K562 (cell line): ENCODE results near the gene BBX. TPM values are rescaled to one million over a fixed set of nuclear protein-coding genes. Genes with fewer than 3 reads are reported as not detected.

ENCODE experiments used
- ATAC-seq: fragments of 200-7000 bp; cut with Tn5 transposase; 3 replicates; pipeline ENCODE4 v1.9.1; 2020; ENCODE audit warnings: moderate library complexity
- BruUV-seq: library from RNA; stranded (reverse); fragments of 400-500 nt; replicated peaks from 2 replicates; lab custom pipeline; 2021; lab: Mats Ljungman, UMichigan
- CTCF ChIA-PET: fragments of 300-600 bp; formaldehyde crosslinking; extraction: SDS; loops from one replicate; lab custom pipeline; 2021; ENCODE audit warnings: low intra/inter-chr PET ratio; lab: Yijun Ruan, JAX
- POLR2A ChIA-PET: fragments of 300-600, 350-650 bp; sonication (Branson Sonifier 250); formaldehyde crosslinking; extraction: SDS; loops from one replicate; lab custom pipeline; 2021; ENCODE audit warnings: antibody characterized with exemption, inconsistent platforms; lab: Yijun Ruan, JAX
- DNase-seq, 4 experiments: peaks; one replicate each; pipeline versions ENCODE4 v3.0.0 to v3.0.0-alpha.2; 2011 to 2018; ENCODE audit warnings: low spot score in 3 of 4, mixed read lengths in 3 of 4; ENCODE audit errors: extremely low read depth in 1 of 4
- FAIRE-seq: peaks from 2 replicates; lab custom pipeline; 2011; peaks lifted over from hg19 to GRCh38; lab: Jason Lieb, UNC
- H2AFZ ChIP-seq: 2 replicates; pipeline ENCODE4 v1.6.0; 2011; ENCODE audit warnings: low read depth, low read length, control low read depth, inconsistent platforms
- H3K27ac ChIP-seq: fragments of 200-600 bp; 3 replicates; pipeline ENCODE4 v1.8.0; 2011; ENCODE audit warnings: low read depth, mild to moderate bottlenecking, control low read depth, inconsistent platforms, low read length, moderate library complexity, mixed read lengths; ENCODE audit errors: extremely low read depth
- H3K27me3 ChIP-seq, 2 experiments: fragments of 300-600 bp in 1 of 2; 2 replicates in 1 of 2; 3 replicates in 1 of 2; pipeline versions ENCODE4 v1.6.0 to v1.8.0; 2011; ENCODE audit warnings: inconsistent platforms in 2 of 2, low read length in 2 of 2, mild to moderate bottlenecking in 1 of 2, mixed read lengths in 1 of 2, moderate library complexity in 1 of 2; ENCODE audit not compliant: control insufficient read depth in 2 of 2, insufficient read depth in 2 of 2
- H3K36me3 ChIP-seq: fragments of 300-600 bp; 3 replicates; pipeline ENCODE4 v1.8.0; 2011; ENCODE audit warnings: mild to moderate bottlenecking, low read length, inconsistent platforms; ENCODE audit not compliant: control insufficient read depth, insufficient read depth
- H3K4me1 ChIP-seq, 2 experiments: fragments of 200-600 bp in 1 of 2; replicated peaks in 1 of 2; 2 replicates in 1 of 2; 3 replicates in 1 of 2; pipeline versions ENCODE4 v1.5.1 to v1.8.0; 2011; ENCODE audit warnings: inconsistent platforms in 2 of 2, low read length in 2 of 2, mild to moderate bottlenecking in 1 of 2, mixed read lengths in 1 of 2, moderate library complexity in 1 of 2; ENCODE audit not compliant: control insufficient read depth in 2 of 2, insufficient read depth in 2 of 2
- H3K4me2 ChIP-seq: 2 replicates; pipeline ENCODE4 v1.6.1; 2011; ENCODE audit warnings: low read length, control low read depth, inconsistent platforms, mixed read lengths; ENCODE audit not compliant: insufficient read depth
- H3K4me3 ChIP-seq: fragments of 200-600 bp; sonication (generic), shearing (Covaris generic); 2 replicates; pipeline ENCODE4 v1.5.1; 2016; ENCODE audit warnings: control low read depth, inconsistent platforms
- H3K79me2 ChIP-seq: fragments of 200-600 bp; 3 replicates; pipeline ENCODE4 v1.8.0; 2011; ENCODE audit warnings: low read length, inconsistent platforms; ENCODE audit not compliant: control insufficient read depth, insufficient read depth
- H3K9ac ChIP-seq, 2 experiments: 2 replicates each; pipeline versions ENCODE4 v1.6.0 to v1.6.1; 2011; ENCODE audit warnings: low read depth in 2 of 2, low read length in 2 of 2, control low read depth in 1 of 2, inconsistent platforms in 1 of 2, mild to moderate bottlenecking in 1 of 2, mixed read lengths in 1 of 2; ENCODE audit not compliant: insufficient read depth in 1 of 2
- H3K9me1 ChIP-seq: one replicate; pipeline ENCODE4 v1.6.0; 2011; ENCODE audit warnings: inconsistent platforms, mild to moderate bottlenecking, low read length, moderate library complexity; ENCODE audit not compliant: control insufficient read depth, insufficient read depth
- H3K9me3 ChIP-seq: replicated peaks from 2 replicates; pipeline ENCODE4 v1.5.1; 2011; ENCODE audit warnings: low read depth, low read length, inconsistent platforms; ENCODE audit not compliant: control insufficient read depth, insufficient read depth
- H4K20me1 ChIP-seq: replicated peaks from 2 replicates; pipeline ENCODE4 v1.6.1; 2011; ENCODE audit warnings: low read length, inconsistent platforms, mixed read lengths; ENCODE audit not compliant: control insufficient read depth, insufficient read depth
- BCL6 ChIP-seq: fragments of 250-450 bp; sonication (Bioruptor Pico); IDR thresholded peaks from 2 replicates; pipeline ENCODE4 v1.4.0; 2020
- CEBPB ChIP-seq: fragments of 450-650 bp; IDR thresholded peaks from 2 replicates; pipeline ENCODE4 v1.6.1; 2016; ENCODE audit warnings: missing genetic modification characterization, missing compliant biosample characterization
- ETV6 ChIP-seq, 3 experiments: fragments of 150-350 bp in 1 of 3; sonication (generic) in 1 of 3; formaldehyde crosslinking in 1 of 3; IDR thresholded peaks; 2 replicates each; pipeline versions ENCODE4 v1.6.1 to v1.8.0; 2014 to 2022; ENCODE audit warnings: borderline replicate concordance in 2 of 3, low read depth in 2 of 3, antibody characterized with exemption in 1 of 3, low read length in 1 of 3, mild to moderate bottlenecking in 1 of 3, missing genetic modification reagents in 1 of 3
- HDAC2 ChIP-seq: fragments of 450-650 bp; IDR thresholded peaks from 2 replicates; pipeline ENCODE4 v1.6.1; 2016; ENCODE audit warnings: mild to moderate bottlenecking
- HMBOX1 ChIP-seq: sonication (generic); IDR thresholded peaks from 2 replicates; pipeline ENCODE4 v1.6.1; 2016
- HNRNPK ChIP-seq: fragments of 200-400 bp; formaldehyde crosslinking; IDR thresholded peaks from one replicate; pipeline ENCODE4 v1.6.1; 2018; ENCODE audit warnings: mild to moderate bottlenecking, low read depth, low read length; ENCODE audit not compliant: poor library complexity, severe bottlenecking
- NCOA6 ChIP-seq: fragments of 450-650 bp; IDR thresholded peaks from 2 replicates; pipeline ENCODE4 v1.6.1; 2017; ENCODE audit warnings: mild to moderate bottlenecking
- NFIC ChIP-seq: fragments of 450-650 bp; IDR thresholded peaks from 2 replicates; pipeline ENCODE4 v1.6.1; 2017; ENCODE audit warnings: mild to moderate bottlenecking, inconsistent platforms
- POLR2AphosphoS5 ChIP-seq: IDR thresholded peaks from 2 replicates; pipeline ENCODE4 v1.6.1; 2011; ENCODE audit warnings: mild to moderate bottlenecking, low read depth, low read length, moderate library complexity; ENCODE audit not compliant: control insufficient read depth, insufficient read depth
- WGBS: fragments of 100-300 bp; shearing (Covaris generic); methylation state at CpG from one replicate; pipeline ENCODE4 v1.1.6; 2016; ENCODE audit warnings: low coverage, mixed read lengths; ENCODE audit not compliant: insufficient coverage; ENCODE audit errors: missing lambda C conversion rate; 5-methylcytosine and 5-hydroxymethylcytosine counted together
- in situ Hi-C: fragments of 300-500 bp; cut with MboI; formaldehyde crosslinking; loops from 4 replicates; pipeline ENCODE4 v1.15.0; 2018; ENCODE audit warnings: inconsistent platforms, mixed read lengths
- intact Hi-C: fragments of 100-400 bp; cut with micrococcal nuclease; formaldehyde crosslinking; loops from 2 replicates; pipeline ENCODE4 v1.14.2; 2022
- polyA plus RNA-seq, 8 experiments: library from polyadenylated mRNA; depleted of rRNA in 4 of 8; stranded (reverse) in 5 of 8; unstranded in 3 of 8; fragments of >200 nt; fragmentation: Nextera tagmentation in 2 of 8; fragmentation: Illumina TruSeq in 1 of 8; extraction: Ambion mirVana in 2 of 8; extraction: Trizol in 1 of 8; gene quantifications; 2 replicates each; pipeline versions ENCODE4 v1.2.1 to v1.2.3, GENCODE V29; 2011 to 2014; ENCODE audit warnings: inconsistent platforms in 1 of 8, missing spikeins in 1 of 8
- total RNA-seq, 7 experiments: library from RNA; depleted of rRNA in 6 of 7; stranded (reverse); fragments of >200 nt in 6 of 7; fragmentation: Illumina TruSeq in 2 of 7; extraction: Trizol in 2 of 7; gene quantifications; 2 replicates each; pipeline versions ENCODE4 v1.2.1 to v1.2.3, GENCODE V29; 2011 to 2021; ENCODE audit warnings: low replicate concordance in 1 of 7
- TF ChIP-seq, protein P1 (sequence below): fragments of 250-450 bp; sonication (Bioruptor Pico); IDR thresholded peaks from 2 replicates; pipeline ENCODE4 v1.8.0; 2022; ENCODE audit warnings: moderate library complexity, mild to moderate bottlenecking, inconsistent platforms
- TF ChIP-seq, protein P2 (sequence below): fragments of 250-450 bp; sonication (Bioruptor Pico); IDR thresholded peaks from 2 replicates; pipeline ENCODE4 v1.8.0; 2022; ENCODE audit warnings: inconsistent platforms

BBX gene
- total and polyA plus RNA-seq, 9 of the 15 experiments (the other 6 are each of a cell fraction or from before 2014, with no cell fraction given), result 4.9 to 19.5 (median 11.8) TPM

GRCh38 chr3:107496855-107497254 is 25.9 kb upstream of the BBX start:
- WGBS, result 4% methylated on average over 3 of the region's 3 CpGs

DNA sequence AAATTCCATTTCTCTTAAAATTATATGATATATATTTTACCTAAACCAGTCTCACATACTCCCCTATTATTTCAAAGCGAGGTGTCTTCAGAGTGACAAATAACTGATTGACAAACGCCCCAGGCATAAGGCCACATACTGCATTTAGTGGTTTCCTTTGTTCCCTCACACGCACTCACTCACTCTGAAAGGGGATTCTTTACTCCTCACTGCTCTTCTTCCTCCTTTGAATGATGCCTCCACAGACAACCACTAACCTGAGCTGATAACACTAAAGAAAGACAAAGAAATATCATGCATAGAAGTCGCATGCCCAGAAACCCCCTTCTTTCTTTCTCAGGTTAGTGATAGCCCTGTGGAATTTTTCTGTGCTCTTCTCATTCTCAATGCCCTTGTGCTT is 24.1 kb upstream of the BBX start:
- no peaks in the 10 kb centered on the region for H3K36me3 ChIP-seq
- no peak overlapping the region for H2AFZ ChIP-seq
- no peak overlapping the region for H3K4me2 ChIP-seq
- ChIA-PET CTCF (no interaction called here), POLR2A (no interaction called here)
- no peaks in the 10 kb centered on the region for H3K27me3 ChIP-seq
- DNase-seq, result no peak
- intact Hi-C loops (no loop called here), in situ Hi-C loops (no loop called here)
- no peaks in the 10 kb centered on the region for H3K9me1 ChIP-seq
- H3K9me3 ChIP-seq, result no peaks in the 10 kb centered on the region
- no peak for FAIRE-seq
- H3K4me3 ChIP-seq, result no peak overlapping the region
- 0% methylated on average over 2 of the region's 4 CpGs for WGBS
- H3K9ac ChIP-seq, result no peak overlapping the region
- no TSS peak for BruUV-seq
- no peak overlapping the region for H3K27ac ChIP-seq
- H3K4me1 ChIP-seq, result no peaks in the 10 kb centered on the region
- no peak for ATAC-seq
- H4K20me1 ChIP-seq, result no peaks in the 10 kb centered on the region
- no peaks in the 10 kb centered on the region for H3K79me2 ChIP-seq
- TF ChIP-seq NFIC (no peak), HDAC2 (no peak), POLR2AphosphoS5 (no peak), CEBPB (tag) (no peak), HMBOX1 (no peak), NCOA6 (no peak), ETV6 (IDR thresholded peaks at IDR 0.05; ENCODE audit: borderline replicate concordance in 1 of 2, low read depth in 2 of 2, low read length in 1 of 2) (no peak), ETV6 (CRISPR knock-in tag; IDR thresholded peaks at IDR 0.05; ENCODE audit: borderline replicate concordance) (no peak)
- TF ChIP-seq, protein P1, sequence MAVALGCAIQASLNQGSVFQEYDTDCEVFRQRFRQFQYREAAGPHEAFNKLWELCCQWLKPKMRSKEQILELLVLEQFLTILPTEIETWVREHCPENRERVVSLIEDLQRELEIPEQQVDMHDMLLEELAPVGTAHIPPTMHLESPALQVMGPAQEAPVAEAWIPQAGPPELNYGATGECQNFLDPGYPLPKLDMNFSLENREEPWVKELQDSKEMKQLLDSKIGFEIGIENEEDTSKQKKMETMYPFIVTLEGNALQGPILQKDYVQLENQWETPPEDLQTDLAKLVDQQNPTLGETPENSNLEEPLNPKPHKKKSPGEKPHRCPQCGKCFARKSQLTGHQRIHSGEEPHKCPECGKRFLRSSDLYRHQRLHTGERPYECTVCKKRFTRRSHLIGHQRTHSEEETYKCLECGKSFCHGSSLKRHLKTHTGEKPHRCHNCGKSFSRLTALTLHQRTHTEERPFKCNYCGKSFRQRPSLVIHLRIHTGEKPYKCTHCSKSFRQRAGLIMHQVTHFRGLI (CRISPR knock-in tag), result no peak

More at GRCh38 chr3:107496855-107497254, 25.9 kb upstream of the BBX start:
- Histone ChIP-seq H3K27me3 (no peaks in the 10 kb centered on the region), H4K20me1 (no peaks in the 10 kb centered on the region), H3K9me3 (no peaks in the 10 kb centered on the region), H3K4me3 (no peak overlapping the region), H3K36me3 (no peaks in the 10 kb centered on the region), H3K4me1 (no peaks in the 10 kb centered on the region), H3K9ac (no peak overlapping the region), H3K79me2 (no peaks in the 10 kb centered on the region)
- CTCF ChIA-PET, result no interaction called here
- in situ Hi-C loops, result no loop called here
- no peak for ATAC-seq
- no peak for DNase-seq
- intact Hi-C loops, result no loop called here
- FAIRE-seq, result no peak
- BruUV-seq, result no TSS peak
- TF ChIP-seq HNRNPK, result no peak
- no peak for TF ChIP-seq BCL6
- TF ChIP-seq, protein P2, sequence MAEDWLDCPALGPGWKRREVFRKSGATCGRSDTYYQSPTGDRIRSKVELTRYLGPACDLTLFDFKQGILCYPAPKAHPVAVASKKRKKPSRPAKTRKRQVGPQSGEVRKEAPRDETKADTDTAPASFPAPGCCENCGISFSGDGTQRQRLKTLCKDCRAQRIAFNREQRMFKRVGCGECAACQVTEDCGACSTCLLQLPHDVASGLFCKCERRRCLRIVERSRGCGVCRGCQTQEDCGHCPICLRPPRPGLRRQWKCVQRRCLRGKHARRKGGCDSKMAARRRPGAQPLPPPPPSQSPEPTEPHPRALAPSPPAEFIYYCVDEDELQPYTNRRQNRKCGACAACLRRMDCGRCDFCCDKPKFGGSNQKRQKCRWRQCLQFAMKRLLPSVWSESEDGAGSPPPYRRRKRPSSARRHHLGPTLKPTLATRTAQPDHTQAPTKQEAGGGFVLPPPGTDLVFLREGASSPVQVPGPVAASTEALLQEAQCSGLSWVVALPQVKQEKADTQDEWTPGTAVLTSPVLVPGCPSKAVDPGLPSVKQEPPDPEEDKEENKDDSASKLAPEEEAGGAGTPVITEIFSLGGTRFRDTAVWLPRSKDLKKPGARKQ (CRISPR knock-in tag), result no peak
- TF ChIP-seq, all 486 proteins: peak for 0
- no peak overlapping the region for H3K4me2 ChIP-seq
- no peaks in the 10 kb centered on the region for H3K9me1 ChIP-seq
- no peak overlapping the region for H2AFZ ChIP-seq
- no peak overlapping the region for H3K27ac ChIP-seq
- POLR2A ChIA-PET, result no interaction called here
